Stimulated activated naive B cell treated with anti-CD40 and anti-IgM and Interleukin-4, amounts not matched to agents 10 μg/mL and 1 μg/mL and 100 μg/mL, for 72 hours (primary cell): Measurements from ENCODE around the gene NPTX2.

Experiments
- ATAC-seq, 2 donors: fragments of 150-1000 bp; cut with Tn5 transposase; replicated peaks; 2 replicates each; pipeline ENCODE4 v1.10.0; 2021; ENCODE audit warnings: moderate library complexity in 1 of 2
- DNase-seq: peaks from one replicate; pipeline ENCODE4 v3.0.0; 2021
- H3K27ac Mint-ChIP-seq: one replicate; pipeline ENCODE4 v1.8.0; 2022; ENCODE audit warnings: mild to moderate bottlenecking, mixed read lengths
- H3K27me3 Mint-ChIP-seq, 2 donors: one replicate each; pipeline ENCODE4 v1.8.0; 2022; ENCODE audit warnings: mixed read lengths in 2 of 2
- H3K36me3 Mint-ChIP-seq, 2 donors: one replicate each; pipeline ENCODE4 v1.8.0; 2022; ENCODE audit warnings: mixed read lengths in 2 of 2, mild to moderate bottlenecking in 1 of 2
- H3K4me1 Mint-ChIP-seq, 2 donors: one replicate each; pipeline ENCODE4 v1.8.0; 2022; ENCODE audit warnings: mixed read lengths in 2 of 2, mild to moderate bottlenecking in 1 of 2
- H3K4me3 Mint-ChIP-seq, 2 donors: one replicate each; pipeline ENCODE4 v1.8.0; 2022; ENCODE audit warnings: mild to moderate bottlenecking in 2 of 2, mixed read lengths in 2 of 2, moderate library complexity in 1 of 2
- H3K9me3 Mint-ChIP-seq, 2 donors: one replicate each; pipeline ENCODE4 v1.8.0; 2022; ENCODE audit warnings: mixed read lengths in 2 of 2, mild to moderate bottlenecking in 1 of 2

Gene NPTX2

GRCh38 chr7:98654524-98655272, 37.6 kb downstream of the NPTX2 start:
- no peaks in the 10 kb centered on the region for H3K36me3 Mint-ChIP-seq
- ATAC-seq (no peak), DNase-seq (no peak)
- H3K9me3 Mint-ChIP-seq: peaks cover 4 to 5% of the 10 kb centered on the region in 2 donors
- H3K4me3 Mint-ChIP-seq: no peak overlapping the region
- peaks cover 11 to 13% of the 10 kb centered on the region in 2 donors for H3K27me3 Mint-ChIP-seq
- no peaks in the 10 kb centered on the region for H3K4me1 Mint-ChIP-seq
- H3K27ac Mint-ChIP-seq: no peak overlapping the region

GRCh38 chr7:98655611-98656010, 38.5 kb downstream of the NPTX2 start:
- ATAC-seq: no peak
- Mint-ChIP-seq H3K27ac (no peak overlapping the region), H3K4me3 (no peak overlapping the region), H3K9me3 (peaks cover 2 to 4% of the 10 kb centered on the region in 2 donors), H3K36me3 (no peaks in the 10 kb centered on the region), H3K27me3 (peaks cover 5 to 6% of the 10 kb centered on the region in 2 donors), H3K4me1 (no peaks in the 10 kb centered on the region)
- DNase-seq: no peak

- no peak overlapping the region for H3K4me3 Mint-ChIP-seq
These were observed 39.8 kb downstream of the NPTX2 start for GRCh38 chr7:98656899-98657298.

GRCh38 chr7:98657736-98658135, 40.7 kb downstream of the NPTX2 start:
- H3K36me3 Mint-ChIP-seq: no peaks in the 10 kb centered on the region
- ATAC-seq (no peak), DNase-seq (no peak)
- no peak overlapping the region for H3K4me3 Mint-ChIP-seq
- no peaks in the 10 kb centered on the region for H3K4me1 Mint-ChIP-seq
- H3K27me3 Mint-ChIP-seq: no peaks in the 10 kb centered on the region
- H3K9me3 Mint-ChIP-seq: peaks cover 2 to 4% of the 10 kb centered on the region in 2 donors
- no peak overlapping the region for H3K27ac Mint-ChIP-seq

More at GRCh38 chr7:98656899-98657298, 39.8 kb downstream of the NPTX2 start:
- Mint-ChIP-seq H3K27ac (no peak overlapping the region), H3K27me3 (no peaks in the 10 kb centered on the region), H3K36me3 (no peaks in the 10 kb centered on the region), H3K4me1 (no peaks in the 10 kb centered on the region), H3K9me3 (peaks cover 2 to 4% of the 10 kb centered on the region in 2 donors)
- DNase-seq (no peak), ATAC-seq (no peak)

- H3K27me3 Mint-ChIP-seq: peaks cover 0 to 7% of the 10 kb centered on the region in 2 donors
- no peak overlapping the region for H3K4me3 Mint-ChIP-seq
- peaks cover 9 to 11% of the 10 kb centered on the region in 2 donors for H3K9me3 Mint-ChIP-seq
- no peaks in the 10 kb centered on the region for H3K36me3 Mint-ChIP-seq
- DNase-seq (no peak), ATAC-seq (no peak)
- no peak overlapping the region for H3K27ac Mint-ChIP-seq
- H3K4me1 Mint-ChIP-seq: no peaks in the 10 kb centered on the region
These were observed 42.7 kb downstream of the NPTX2 start for GRCh38 chr7:98659756-98660155.

DNA sequence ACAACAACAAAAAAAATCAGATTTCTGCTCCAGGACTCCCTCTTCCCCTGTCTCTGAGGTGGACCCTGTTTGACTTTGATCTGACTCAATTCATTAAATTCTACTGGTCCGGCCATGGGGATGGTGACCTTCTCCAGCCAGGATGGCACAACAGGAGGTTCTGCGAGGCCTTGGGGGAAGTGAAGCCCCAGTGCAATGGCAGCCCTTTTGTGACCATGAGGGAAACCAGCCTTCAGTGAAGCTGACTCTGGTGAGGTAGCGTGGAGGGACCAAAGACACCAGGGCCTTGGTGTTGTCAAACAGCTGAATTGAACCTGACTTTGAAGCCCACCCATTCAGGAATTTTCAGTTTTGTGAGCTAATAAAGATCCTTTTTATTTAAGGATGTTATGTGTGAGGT, 44.5 kb downstream of the NPTX2 start:
- H3K4me1 Mint-ChIP-seq: no peaks in the 10 kb centered on the region
- ATAC-seq: no peak
- no peaks in the 10 kb centered on the region for H3K36me3 Mint-ChIP-seq
- H3K9me3 Mint-ChIP-seq: peaks cover 9 to 11% of the 10 kb centered on the region in 2 donors
- H3K27me3 Mint-ChIP-seq: peaks cover 0 to 7% of the 10 kb centered on the region in 2 donors
- no peak for DNase-seq
- no peak overlapping the region for H3K27ac Mint-ChIP-seq
- H3K4me3 Mint-ChIP-seq: no peak overlapping the region

DNA sequence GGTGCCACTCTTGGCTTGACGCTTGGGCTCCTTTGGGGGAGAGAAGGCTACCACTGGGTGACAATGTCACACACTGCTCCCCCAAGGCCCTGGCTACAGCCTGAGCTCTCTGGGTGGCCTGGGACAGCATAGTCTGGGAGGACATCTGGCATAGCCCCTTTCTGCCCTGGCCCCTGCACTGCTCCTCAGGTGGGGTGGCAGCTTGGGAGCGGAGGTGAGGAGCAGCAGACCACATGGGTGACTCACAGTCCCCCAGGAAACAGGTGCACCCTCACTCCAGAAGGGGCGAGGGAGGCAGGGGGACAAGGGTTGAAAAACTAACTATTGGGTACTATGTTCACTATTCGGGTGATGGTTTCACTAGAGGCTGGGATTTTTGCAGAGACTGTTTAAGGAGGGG, 45.2 kb downstream of the NPTX2 start:
- DNase-seq (no peak), ATAC-seq (no peak)
- H3K4me1 Mint-ChIP-seq: no peaks in the 10 kb centered on the region
- peaks cover 0 to 7% of the 10 kb centered on the region in 2 donors for H3K27me3 Mint-ChIP-seq
- no peak overlapping the region for H3K4me3 Mint-ChIP-seq
- no peak overlapping the region for H3K27ac Mint-ChIP-seq
- peaks cover 9 to 11% of the 10 kb centered on the region in 2 donors for H3K9me3 Mint-ChIP-seq
- H3K36me3 Mint-ChIP-seq: no peaks in the 10 kb centered on the region

- H3K9me3 Mint-ChIP-seq: peaks cover 9 to 11% of the 10 kb centered on the region in 2 donors
- H3K27ac Mint-ChIP-seq: no peak overlapping the region
- H3K36me3 Mint-ChIP-seq: no peaks in the 10 kb centered on the region
- no peak for DNase-seq
- H3K4me3 Mint-ChIP-seq: no peak overlapping the region
- ATAC-seq: no peak
- peaks cover 0 to 7% of the 10 kb centered on the region in 2 donors for H3K27me3 Mint-ChIP-seq
- H3K4me1 Mint-ChIP-seq: no peaks in the 10 kb centered on the region
These were observed 47.8 kb downstream of the NPTX2 start for GRCh38 chr7:98664882-98665281.

DNA sequence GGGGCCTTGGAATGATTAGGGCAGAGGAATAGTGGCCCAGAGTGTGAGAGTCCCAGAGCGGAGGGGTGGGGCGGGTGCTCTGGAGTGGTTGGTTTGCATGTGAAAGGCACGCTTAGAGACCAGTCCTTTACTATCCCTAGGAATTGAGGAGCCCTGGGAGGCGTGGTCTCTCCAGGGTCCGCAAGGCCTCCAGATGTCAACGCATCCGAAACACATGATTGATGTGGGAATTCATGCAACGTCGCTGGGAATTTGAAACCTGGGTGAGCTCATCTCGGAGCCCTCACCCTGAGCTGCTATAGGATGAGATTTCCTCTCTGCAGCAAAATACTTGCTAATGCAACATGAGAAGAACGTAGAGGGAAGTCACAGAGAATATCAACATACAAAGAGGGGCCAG, 51.2 kb downstream of the NPTX2 start:
- Mint-ChIP-seq H3K4me1 (no peaks in the 10 kb centered on the region), H3K27ac (no peak overlapping the region), H3K4me3 (no peak overlapping the region), H3K27me3 (peaks cover 0 to 16% of the 10 kb centered on the region in 2 donors), H3K9me3 (peaks cover 11 to 14% of the 10 kb centered on the region in 2 donors), H3K36me3 (peaks cover 0 to 2% of the 10 kb centered on the region in 2 donors)
- DNase-seq (no peak), ATAC-seq (no peak)

- H3K27me3 Mint-ChIP-seq: peaks cover 0 to 10% of the 10 kb centered on the region in 2 donors
- peaks cover 0 to 2% of the 10 kb centered on the region in 2 donors for H3K36me3 Mint-ChIP-seq
- no peak overlapping the region for H3K27ac Mint-ChIP-seq
- H3K4me3 Mint-ChIP-seq: no peak overlapping the region
- no peaks in the 10 kb centered on the region for H3K4me1 Mint-ChIP-seq
- H3K9me3 Mint-ChIP-seq: peaks cover 3 to 7% of the 10 kb centered on the region in 2 donors
- no peak for DNase-seq
- no peak for ATAC-seq
These were observed 52.4 kb downstream of the NPTX2 start for GRCh38 chr7:98669329-98670000.

GRCh38 chr7:98670186-98670585, 53.1 kb downstream of the NPTX2 start:
- no peak overlapping the region for H3K27ac Mint-ChIP-seq
- H3K36me3 Mint-ChIP-seq: peaks cover 0 to 2% of the 10 kb centered on the region in 2 donors
- no peak overlapping the region for H3K4me3 Mint-ChIP-seq
- ATAC-seq (no peak), DNase-seq (no peak)
- H3K27me3 Mint-ChIP-seq: peaks cover 0 to 9% of the 10 kb centered on the region in 2 donors
- H3K4me1 Mint-ChIP-seq: no peaks in the 10 kb centered on the region
- H3K9me3 Mint-ChIP-seq: peaks cover 3 to 7% of the 10 kb centered on the region in 2 donors

DNA sequence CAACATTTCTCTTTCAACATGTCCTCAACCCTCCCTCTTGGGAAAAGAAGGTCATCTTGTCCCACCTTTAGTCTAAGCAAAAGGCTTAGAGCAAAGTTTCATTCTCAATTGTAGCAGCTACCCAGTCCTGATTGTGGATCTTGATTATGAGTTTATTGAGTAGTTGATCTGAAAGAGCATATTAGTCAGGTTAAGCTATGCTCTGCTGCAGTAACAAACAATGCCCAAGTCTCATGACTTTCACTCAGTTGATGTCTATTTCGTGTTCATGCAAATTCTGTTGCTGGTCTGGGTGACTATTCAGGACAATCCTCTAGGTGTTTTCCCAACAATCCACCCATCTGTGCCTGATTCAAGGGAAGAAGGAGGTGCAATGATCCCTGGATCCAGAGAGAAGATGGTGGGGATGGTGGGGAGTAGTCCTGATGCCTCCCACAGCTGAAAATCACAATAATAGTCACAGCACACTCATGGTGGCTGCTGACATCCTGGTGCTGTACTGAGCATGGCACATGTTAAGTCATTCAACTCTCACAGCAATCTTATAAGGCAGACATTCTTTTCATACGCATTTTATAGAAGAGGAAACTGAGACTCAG, 54.7 kb downstream of the NPTX2 start:
- H3K36me3 Mint-ChIP-seq: peaks cover 0 to 2% of the 10 kb centered on the region in 2 donors
- H3K4me1 Mint-ChIP-seq: no peaks in the 10 kb centered on the region
- H3K9me3 Mint-ChIP-seq: peaks cover 3 to 7% of the 10 kb centered on the region in 2 donors
- no peak overlapping the region for H3K4me3 Mint-ChIP-seq
- H3K27ac Mint-ChIP-seq: no peak overlapping the region
- ATAC-seq: no peak
- DNase-seq: no peak
- H3K27me3 Mint-ChIP-seq: peaks cover 0 to 9% of the 10 kb centered on the region in 2 donors

DNA sequence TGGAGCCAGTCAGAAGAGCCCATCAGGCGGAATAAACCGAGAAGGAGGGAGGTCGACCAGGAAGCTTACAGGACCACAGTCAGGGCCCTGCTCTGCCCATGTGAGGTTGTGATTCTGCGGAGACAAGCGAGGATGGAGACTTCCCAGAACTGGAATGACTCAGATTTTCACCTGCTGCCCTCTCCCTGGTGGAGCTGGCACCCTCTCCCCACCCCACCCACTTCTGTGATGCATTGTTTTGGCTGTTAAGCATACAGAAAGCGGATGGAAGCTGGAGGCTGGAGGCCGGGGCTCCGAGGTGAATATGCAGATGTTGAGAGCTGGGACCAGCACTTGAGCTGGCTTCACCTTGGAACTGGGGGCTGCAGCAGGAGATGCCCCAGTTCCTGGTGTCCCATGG, 57.4 kb downstream of the NPTX2 start:
- Mint-ChIP-seq H3K4me1 (no peaks in the 10 kb centered on the region), H3K27me3 (peaks cover 4 to 15% of the 10 kb centered on the region in 2 donors), H3K9me3 (peaks cover 8 to 9% of the 10 kb centered on the region in 2 donors), H3K36me3 (peaks cover 0 to 2% of the 10 kb centered on the region in 2 donors), H3K4me3 (no peak overlapping the region), H3K27ac (no peak overlapping the region)
- DNase-seq (no peak), ATAC-seq (no peak)

DNA sequence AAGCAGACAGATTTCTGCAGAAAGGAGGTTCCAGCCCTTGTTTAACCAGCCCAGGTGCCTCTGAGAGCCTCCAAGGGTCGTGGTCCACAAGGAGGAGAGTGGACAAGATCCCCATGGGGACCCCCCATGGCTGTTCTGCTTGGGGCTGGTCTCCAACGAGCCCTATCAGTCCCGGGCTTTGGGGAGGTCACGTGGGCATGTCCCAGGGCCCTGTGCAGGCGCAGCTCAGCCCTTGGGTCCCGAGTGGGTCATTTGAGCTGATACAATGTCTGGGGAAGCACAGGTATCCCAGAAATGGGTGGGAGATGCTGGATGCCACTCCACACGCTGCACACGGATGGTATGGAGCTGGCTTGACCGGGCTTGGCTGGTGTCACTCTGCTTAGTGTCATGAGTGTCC, 57.8 kb downstream of the NPTX2 start:
- DNase-seq (no peak), ATAC-seq (no peak)
- Mint-ChIP-seq H3K9me3 (peaks cover 8 to 9% of the 10 kb centered on the region in 2 donors), H3K36me3 (peaks cover 0 to 2% of the 10 kb centered on the region in 2 donors), H3K27ac (no peak overlapping the region), H3K27me3 (peaks cover 4 to 15% of the 10 kb centered on the region in 2 donors), H3K4me3 (no peak overlapping the region), H3K4me1 (no peaks in the 10 kb centered on the region)
